Loucy (cell line): ENCODE measurements around the gene GNB1.

Source experiments
- EZH2phosphoT487 ChIP-seq: fragments of 200-600 bp; IDR thresholded peaks from 2 replicates; pipeline ENCODE4 v1.6.1; 2018; ENCODE audit warnings: antibody characterized with exemption, mild to moderate bottlenecking, moderate library complexity, borderline replicate concordance
- TF ChIP-seq, protein P1 (sequence below): fragments of 200-600 bp; sonication (generic); conservative IDR thresholded peaks from 2 replicates; pipeline ENCODE4 v1.5.1; 2014; ENCODE audit warnings: mild to moderate bottlenecking, antibody characterized with exemption, low read length

DNA sequence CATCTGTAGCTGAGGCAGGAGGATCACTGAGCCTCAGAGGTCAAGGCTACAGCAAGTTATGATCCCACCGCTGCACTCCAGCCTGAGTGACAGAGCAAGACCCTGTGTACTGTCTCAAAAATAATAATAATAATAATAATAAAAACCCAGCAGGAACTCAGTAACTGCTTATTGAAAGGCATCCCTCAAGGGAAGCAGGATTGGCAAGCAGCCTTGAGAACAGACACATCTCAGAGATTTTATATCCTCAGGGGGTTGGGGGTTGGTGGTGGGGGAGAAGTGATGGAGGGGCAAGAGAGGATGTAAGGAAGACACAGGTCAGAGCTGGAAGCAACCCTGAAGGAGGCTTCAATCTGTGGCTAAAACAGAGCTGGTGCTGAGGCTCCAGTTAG lies 29.6 kb downstream of the GNB1 start:
- TF ChIP-seq, protein P1, sequence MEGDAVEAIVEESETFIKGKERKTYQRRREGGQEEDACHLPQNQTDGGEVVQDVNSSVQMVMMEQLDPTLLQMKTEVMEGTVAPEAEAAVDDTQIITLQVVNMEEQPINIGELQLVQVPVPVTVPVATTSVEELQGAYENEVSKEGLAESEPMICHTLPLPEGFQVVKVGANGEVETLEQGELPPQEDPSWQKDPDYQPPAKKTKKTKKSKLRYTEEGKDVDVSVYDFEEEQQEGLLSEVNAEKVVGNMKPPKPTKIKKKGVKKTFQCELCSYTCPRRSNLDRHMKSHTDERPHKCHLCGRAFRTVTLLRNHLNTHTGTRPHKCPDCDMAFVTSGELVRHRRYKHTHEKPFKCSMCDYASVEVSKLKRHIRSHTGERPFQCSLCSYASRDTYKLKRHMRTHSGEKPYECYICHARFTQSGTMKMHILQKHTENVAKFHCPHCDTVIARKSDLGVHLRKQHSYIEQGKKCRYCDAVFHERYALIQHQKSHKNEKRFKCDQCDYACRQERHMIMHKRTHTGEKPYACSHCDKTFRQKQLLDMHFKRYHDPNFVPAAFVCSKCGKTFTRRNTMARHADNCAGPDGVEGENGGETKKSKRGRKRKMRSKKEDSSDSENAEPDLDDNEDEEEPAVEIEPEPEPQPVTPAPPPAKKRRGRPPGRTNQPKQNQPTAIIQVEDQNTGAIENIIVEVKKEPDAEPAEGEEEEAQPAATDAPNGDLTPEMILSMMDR, result no peak
- TF ChIP-seq EZH2phosphoT487, result no peak
